Activated T-cell treated with anti-CD3 and anti-CD28 coated beads for 24 hours (primary cell): Measurements from ENCODE around the gene DENND1A.
"Not testable (repeated sequence)": the region's sequence is repeated elsewhere in the genome, so short reads cannot be mapped to it uniquely, and the experiment has no call there.

ENCODE experiments used
- DNase-seq: peaks from one replicate; pipeline ENCODE4 v3.0.0-alpha.2; 2020; ENCODE audit warnings: low read depth

Gene DENND1A, protein sequence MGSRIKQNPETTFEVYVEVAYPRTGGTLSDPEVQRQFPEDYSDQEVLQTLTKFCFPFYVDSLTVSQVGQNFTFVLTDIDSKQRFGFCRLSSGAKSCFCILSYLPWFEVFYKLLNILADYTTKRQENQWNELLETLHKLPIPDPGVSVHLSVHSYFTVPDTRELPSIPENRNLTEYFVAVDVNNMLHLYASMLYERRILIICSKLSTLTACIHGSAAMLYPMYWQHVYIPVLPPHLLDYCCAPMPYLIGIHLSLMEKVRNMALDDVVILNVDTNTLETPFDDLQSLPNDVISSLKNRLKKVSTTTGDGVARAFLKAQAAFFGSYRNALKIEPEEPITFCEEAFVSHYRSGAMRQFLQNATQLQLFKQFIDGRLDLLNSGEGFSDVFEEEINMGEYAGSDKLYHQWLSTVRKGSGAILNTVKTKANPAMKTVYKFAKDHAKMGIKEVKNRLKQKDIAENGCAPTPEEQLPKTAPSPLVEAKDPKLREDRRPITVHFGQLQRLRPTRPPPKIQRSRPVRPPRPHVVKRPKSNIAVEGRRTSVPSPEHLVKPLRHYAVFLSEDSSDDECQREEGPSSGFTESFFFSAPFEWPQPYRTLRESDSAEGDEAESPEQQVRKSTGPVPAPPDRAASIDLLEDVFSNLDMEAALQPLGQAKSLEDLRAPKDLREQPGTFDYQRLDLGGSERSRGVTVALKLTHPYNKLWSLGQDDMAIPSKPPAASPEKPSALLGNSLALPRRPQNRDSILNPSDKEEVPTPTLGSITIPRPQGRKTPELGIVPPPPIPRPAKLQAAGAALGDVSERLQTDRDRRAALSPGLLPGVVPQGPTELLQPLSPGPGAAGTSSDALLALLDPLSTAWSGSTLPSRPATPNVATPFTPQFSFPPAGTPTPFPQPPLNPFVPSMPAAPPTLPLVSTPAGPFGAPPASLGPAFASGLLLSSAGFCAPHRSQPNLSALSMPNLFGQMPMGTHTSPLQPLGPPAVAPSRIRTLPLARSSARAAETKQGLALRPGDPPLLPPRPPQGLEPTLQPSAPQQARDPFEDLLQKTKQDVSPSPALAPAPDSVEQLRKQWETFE

GRCh38 chr9:123929870-123930831, at the start of gene DENND1A:
TSS of gene DENND1A (minus strand) at chr9:123930126. CDS start at chr9:123929905, 221 bp downstream.
- peak; percentile 84 for DNase-seq

GRCh38 chr9:123978981-123979380, 49.1 kb upstream of the DENND1A start:
- DNase-seq = no peak

GRCh38 chr9:123976579-123976978, 46.7 kb upstream of the DENND1A start:
- DNase-seq = not testable (repeated sequence)

DNA sequence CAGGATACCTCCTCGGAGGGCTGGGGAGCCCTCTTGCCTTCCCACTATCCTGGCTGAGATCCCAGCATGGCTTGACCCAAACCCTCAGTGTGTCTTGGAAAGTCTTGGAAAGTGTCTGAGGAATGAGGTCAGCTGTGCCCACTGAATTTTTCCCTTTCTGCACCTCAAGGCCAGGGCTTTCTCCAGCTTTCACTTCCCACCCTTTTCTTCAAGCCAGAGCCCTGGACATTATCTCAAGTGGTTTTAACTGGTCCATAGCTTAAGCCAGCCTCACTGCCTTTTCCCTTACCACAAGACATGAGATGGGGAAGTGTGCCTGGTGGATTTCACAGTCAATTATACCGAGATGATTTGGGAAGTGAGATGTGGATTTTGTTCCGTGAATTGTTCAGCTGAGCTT, 45.9 kb upstream of the DENND1A start:
- DNase-seq = no peak

- DNase-seq = no peak
Measured at GRCh38 chr9:123974471-123974870, 44.5 kb upstream of the DENND1A start.

GRCh38 chr9:123973590-123974223, 43.8 kb upstream of the DENND1A start:
- no peak for DNase-seq

DNA sequence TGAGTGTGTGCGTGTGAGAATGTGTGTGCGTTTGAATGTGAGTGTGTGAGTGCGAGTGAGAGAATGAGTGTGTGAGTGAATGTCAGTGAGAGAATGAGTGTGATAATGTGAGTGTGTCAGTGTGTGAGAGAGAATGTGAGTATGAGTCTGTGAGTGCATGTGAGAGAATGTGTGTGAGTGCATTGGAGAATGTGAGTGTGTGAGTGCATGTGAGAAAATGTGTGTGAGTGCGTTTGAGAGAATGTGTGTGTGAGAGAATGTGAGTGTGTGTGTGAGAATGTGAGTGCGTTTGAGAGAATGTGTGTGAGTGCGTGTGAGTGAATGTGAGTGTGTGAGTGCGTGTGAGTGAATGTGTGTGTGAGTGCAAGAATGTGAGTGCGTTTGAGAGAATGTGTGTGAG, 42.7 kb upstream of the DENND1A start:
- no peak for DNase-seq

DNA sequence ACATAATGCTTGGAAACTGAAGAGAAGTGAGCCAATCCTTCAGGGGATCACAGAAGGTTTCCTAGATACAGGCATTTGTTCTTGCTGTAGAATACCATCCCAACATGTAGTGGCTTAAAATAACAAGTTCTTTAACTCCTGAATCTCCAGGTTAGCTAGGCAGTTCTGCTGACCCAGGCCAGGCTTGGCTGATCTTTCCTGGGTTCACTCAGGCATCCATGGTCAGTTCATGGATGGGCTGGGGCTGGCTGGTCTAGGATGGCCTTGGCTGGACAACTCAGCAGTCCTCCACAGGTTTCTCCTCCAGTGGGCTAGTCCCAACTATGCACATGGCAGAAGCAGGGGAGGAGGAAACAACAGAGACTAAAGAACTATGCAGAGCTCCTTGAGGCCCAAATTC, 37.4 kb upstream of the DENND1A start:
- DNase-seq = no peak

GRCh38 chr9:123965801-123966686, 36.1 kb upstream of the DENND1A start:
- no peak for DNase-seq

DNA sequence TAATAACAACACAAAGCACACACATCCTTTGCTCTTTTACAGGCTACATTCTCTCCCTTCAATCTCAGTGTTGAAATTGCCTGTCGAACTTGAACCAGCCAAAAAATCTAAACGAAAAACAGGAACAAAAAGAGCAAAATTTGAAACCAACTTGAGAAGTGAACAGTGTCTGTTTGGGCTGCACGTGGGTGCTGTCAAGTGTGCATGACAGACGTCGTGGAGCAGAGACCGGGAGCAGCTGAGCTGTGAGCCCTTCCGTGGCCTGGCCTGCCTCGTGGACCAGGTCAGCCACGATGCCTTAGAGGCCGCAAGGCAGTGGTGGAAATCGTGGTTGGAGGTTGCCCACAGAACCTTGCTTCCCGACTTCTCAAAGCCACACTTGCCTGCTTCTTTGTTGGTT, 34.8 kb upstream of the DENND1A start:
- no peak for DNase-seq

DNA sequence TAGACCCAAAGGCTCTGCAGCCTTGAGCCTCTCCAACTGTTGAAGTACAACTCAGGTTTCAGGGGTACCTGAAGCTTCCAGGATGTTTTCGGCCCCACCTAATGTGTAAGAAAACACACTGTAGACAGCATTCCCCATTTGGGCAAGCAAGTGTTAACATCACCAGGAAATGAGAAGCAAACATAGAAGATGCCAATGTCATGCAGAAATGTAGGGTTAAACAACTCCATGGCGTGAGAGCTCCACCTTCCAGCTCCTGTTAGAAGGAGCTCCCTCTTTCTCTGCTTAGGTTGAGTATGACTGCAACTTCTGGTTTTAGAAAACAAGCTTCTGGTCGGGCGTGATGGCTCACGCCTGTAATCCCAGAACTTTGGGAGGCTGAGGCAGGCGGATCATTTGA, 31.0 kb upstream of the DENND1A start:
- DNase-seq = no peak

- no peak for DNase-seq
Measured at GRCh38 chr9:123960366-123960765, 30.4 kb upstream of the DENND1A start.

DNA sequence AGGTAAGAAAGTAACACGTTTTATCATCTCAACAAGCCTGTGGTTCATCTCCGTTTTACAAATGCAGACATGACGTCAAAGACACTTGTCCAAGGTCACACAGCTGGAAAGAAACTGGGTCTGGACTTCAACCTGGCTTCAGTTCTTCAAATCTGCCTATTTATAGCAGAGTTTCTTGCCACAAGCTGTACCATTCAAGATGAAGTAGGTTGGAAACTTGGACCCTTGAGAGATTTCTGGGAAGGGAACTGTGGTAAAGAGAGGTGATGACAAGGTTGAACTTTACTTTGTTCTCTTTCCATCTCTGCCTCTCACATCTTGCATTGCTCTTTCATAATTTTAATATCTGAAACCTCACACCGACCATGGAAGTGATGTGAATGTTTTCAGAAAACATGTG, 29.9 kb upstream of the DENND1A start:
- no peak for DNase-seq

DNA sequence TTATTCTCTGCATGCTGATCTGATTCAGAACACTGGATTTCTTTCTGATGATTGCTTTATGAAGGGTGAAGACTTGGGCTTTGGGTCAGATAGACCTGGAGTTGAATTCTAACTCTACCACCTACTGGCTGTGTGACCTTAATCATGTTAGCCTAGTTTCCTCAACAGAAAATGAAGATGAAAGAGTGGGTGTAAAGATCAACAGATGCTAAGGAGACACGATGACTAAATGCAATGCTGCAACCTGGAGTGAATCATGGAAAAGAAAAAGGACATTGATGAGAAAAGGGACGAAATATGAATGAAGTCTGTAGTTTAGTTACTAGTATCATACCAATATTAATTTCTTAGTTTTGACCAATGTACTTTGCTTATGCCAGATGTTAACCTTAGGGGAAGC, 27.8 kb upstream of the DENND1A start:
- no peak for DNase-seq

DNA sequence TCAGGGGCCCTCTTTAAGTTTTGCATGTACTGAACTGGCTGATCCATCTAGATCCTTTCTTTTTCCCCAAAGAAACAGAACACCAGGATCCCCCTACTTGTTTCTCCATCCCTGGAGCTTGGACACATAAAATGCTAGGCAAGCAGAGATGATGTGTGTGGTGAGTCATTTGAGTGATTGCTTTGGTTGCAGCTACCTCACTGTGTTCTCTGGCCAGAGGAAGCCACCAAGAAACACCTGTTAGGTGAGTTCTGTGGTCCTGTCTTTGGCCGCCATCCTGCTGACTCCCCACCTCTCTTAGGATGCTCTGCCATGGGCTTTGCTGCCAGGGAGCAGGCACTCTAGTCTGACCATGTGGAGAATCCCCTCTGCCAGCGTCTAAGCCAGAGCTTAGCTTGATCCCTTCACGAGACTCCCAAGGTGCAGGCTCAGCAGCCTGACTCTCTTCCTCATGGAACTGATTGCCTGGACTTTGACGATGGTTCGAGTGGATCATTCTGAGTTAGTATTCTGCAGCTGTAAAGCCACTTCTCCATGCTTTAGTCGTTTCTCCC, 27.3 kb upstream of the DENND1A start:
- DNase-seq = no peak

DNA sequence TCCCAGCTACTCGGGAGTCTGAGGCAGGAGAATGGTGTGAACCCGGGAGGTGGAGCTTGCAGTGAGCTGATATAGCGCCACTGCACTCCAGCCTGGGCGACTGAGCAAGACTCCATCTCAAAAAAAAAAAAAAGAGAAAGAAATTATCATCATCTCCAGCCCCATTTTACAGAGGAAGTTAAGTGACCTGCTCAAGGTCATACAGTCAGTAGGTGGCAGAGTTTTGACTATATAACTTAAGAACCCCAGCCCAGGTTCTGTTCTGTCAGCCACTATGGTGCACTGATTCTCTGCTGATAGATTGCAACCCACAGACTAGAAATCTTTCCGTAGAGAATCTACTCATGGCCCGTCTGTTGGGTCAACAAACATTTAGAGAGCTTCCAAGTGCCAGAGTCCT, 25.7 kb upstream of the DENND1A start:
- DNase-seq = no peak

- no peak for DNase-seq
Measured at GRCh38 chr9:123954518-123955280, 24.8 kb upstream of the DENND1A start.

DNA sequence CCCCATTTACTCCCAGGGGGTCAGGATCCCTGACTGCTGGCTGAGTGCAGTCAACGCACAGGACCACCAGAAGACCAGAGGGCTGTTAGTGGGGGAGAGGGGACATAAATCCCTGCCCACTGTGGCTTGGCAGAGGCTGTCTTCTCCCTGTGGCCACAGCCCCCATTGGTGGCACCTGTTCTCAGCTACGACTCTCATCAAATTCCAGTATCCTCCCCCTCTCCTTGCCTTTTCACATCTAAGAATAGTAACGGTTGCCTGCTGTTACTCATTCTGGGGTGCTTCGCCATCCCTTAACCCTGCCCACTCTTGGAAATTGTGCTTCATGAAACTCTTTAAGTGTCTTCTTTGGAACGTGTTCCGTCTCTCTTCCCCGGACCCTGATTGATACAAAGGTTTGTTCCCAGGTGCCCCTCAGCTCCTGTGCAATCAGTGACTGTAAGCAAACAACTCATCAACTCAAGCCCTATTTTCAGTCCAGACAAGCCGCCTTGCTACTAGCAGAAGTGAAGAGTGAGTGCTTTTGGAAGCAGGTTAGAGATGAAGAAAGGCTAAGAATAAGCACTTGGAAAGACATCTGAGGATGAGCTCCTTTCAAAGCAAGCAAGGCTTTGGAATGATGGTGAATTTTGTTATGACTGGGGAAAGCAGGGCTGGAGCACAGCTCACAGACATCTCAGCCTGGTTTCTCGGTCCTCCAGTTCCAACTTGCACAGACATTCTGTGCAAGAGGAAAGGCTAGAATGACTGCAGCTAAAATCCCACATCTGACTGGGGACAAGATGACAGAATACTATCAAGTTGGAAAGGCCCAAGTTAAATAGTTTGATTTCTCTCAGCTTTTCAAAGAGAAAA, 22.9 kb upstream of the DENND1A start:
- no peak for DNase-seq
